ENCODE data around the gene AUNIP. TPM values are rescaled to one million over a fixed set of nuclear protein-coding genes. Genes with fewer than 3 reads are reported as not detected.

The AUNIP gene
- total RNA-seq, 2 donors from 2014 or later: 0.53 TPM; not detected in 1

DNA sequence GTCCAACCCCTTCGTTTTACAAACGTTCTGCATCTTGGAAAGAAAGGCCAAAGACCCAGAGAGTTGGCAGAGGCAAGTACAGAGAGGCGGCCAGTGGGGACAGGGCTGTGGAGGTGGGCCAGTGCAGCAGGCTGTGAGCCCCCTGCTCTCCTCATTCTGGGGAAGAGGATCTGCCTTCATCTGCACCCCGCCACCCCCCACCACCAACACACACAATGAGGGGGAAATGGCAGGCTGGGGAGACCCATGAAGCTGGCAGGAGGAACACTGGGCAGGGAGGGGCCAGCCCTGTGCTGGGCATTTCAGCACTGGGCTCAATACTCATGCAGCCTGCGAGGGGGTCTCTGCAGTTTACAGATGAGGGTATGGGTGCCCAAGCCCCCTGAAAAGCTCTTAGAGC lies 32.3 kb upstream of the AUNIP start:
- ATAC-seq (no peak), DNase-seq (peak; percentile 13)
- intact Hi-C loops (cut with DNase I): loop anchor here in 1 of 2 donors (10.0 kb wide), 1 partner anchor 273 kb away; the partner anchor contains the start of genes C1orf232 and ZNF593

GRCh38 chr1:25890239-25891034 lies 31.2 kb upstream of the AUNIP start:
- ATAC-seq (peak in 1 of 2 donors; percentile 75), DNase-seq (peak; percentile 22)
- intact Hi-C loops (cut with DNase I): loop anchor here in 1 of 2 donors (10.0 kb wide), 1 partner anchor 274 kb away; the partner anchor contains the start of genes C1orf232 and ZNF593

GRCh38 chr1:25889470-25889869 lies 30.2 kb upstream of the AUNIP start:
- DNase-seq: peak; percentile 7
- no peak for ATAC-seq
- intact Hi-C loops (cut with DNase I): no loop called here

GRCh38 chr1:25888426-25888987 lies 29.2 kb upstream of the AUNIP start:
- intact Hi-C loops (cut with DNase I): no loop called here
- DNase-seq (no peak), ATAC-seq (no peak)

DNA sequence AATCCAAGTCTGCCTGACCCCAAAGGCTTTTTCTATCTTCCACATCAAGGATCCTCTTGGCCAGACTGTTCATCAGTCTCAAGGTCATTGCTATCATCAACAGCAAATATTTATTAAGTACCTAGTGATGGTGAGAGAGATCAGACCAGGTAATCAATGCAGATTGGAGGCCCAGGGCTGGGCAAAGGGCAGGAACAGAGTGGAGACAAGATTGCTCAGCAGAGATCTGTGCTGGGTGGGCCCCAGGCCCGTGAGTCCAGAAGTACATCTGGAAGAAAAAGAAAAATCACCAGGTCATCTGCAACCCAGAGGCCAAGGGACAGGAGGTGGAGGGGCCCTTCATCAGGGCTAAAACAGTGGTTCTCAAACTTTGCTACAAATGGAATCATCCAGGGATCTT lies 26.3 kb upstream of the AUNIP start:
- no peak for ATAC-seq
- intact Hi-C loops (cut with DNase I): no loop called here
- DNase-seq: peak; percentile 10

DNA sequence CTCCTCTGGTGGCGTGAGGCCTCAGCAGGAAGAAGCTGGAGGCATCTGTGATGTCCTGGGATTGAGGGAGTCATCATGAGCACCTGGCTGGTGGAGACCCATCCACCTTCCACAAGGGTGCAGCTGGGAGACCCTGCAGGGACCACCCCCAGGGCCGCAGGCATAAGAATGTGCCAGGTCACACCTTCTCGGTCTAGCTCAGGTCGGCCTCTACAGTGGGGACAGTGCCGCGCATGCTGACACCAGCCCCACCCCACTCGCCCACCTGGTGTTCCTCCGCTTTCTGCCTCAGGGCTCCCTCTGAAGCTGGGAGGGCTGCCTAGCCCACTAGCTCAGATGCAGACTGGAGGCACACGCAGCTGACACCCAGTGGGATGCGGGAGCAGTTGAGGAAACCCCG lies 22.0 kb upstream of the AUNIP start:
- DNase-seq: no peak
- intact Hi-C loops (cut with DNase I): no loop called here
- no peak for ATAC-seq

DNA sequence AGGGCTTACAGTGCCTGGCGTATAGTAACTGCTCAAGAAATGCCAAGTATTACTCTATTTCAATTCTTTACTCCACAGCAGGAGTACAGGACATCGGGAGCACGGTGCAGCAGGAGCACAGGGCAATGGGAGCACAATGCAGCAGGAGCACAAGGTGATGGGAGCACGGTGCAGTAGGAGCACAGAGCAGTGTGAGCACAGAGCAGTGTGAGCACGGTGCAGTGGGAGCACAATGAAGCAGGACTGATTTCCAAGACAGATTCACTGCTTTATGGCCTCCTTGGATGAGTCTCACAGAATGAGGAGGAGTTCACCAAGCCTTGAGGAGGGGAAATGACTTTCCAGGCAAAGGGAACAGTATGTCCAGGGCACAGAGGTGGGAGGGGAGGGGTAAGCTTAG lies 21.3 kb upstream of the AUNIP start:
- ATAC-seq (no peak), DNase-seq (no peak)
- intact Hi-C loops (cut with DNase I): no loop called here

DNA sequence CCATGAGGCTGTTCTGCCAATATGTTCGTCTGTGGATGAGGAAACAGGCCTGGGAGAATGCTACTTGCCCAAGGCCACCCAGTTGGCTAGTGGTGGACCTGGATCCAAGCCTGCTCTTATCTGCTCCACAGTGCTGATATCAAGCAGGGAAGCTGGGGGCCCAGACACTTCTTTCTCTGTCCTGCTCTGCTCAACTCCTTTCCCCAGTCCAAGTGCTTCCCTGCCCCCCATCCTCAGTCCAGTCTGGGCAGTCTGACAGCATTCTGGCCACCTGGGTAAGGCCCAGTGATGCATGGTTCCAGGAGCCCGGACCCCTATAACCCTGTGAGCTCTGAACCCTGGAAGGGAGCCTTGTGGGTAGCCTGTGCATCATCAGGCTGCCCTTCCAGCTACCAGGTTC lies 20.4 kb upstream of the AUNIP start:
- no peak for ATAC-seq
- no peak for DNase-seq
- intact Hi-C loops (cut with DNase I): no loop called here

DNA sequence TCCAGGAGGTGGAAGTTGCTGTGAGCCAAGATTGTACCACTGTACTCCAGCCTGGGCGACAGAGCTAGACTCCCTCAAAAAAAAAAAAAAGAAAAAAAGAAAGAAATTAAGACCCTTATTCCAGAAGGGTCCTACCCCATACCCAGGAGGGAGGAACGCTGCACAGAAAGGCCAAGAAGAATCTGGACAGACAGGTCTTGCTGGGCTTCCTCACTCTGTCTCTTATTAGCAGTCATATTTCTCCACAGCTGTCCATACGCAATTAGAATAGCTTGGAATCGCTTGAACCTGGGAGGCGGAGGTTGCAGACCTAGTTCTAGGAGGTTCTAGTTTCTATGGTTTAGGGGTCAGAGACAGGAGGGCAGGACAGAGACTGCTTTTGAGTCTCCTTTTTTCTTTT lies 19.4 kb upstream of the AUNIP start:
- DNase-seq (no peak), ATAC-seq (no peak)
- intact Hi-C loops (cut with DNase I): no loop called here

DNA sequence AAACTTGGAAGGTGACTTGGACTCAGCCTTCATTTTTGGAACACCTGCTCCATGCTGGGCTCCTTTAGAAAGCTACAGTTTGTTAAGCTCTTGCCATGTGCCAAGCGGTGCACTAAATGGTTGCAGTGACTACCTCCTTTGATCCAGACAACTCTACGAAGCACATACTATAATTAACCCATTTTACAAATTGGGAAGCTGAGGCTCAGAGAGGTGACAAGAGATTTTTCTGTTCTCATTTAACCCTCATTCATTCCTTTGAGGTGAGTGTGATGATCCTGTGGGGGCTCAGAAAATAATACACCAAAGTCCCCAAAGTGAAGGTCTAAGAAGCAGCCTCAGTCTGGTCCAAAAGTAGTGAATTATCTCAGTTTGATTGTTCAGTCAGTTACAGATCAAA lies 17.9 kb upstream of the AUNIP start:
- DNase-seq (no peak), ATAC-seq (no peak)
- intact Hi-C loops (cut with DNase I): no loop called here

DNA sequence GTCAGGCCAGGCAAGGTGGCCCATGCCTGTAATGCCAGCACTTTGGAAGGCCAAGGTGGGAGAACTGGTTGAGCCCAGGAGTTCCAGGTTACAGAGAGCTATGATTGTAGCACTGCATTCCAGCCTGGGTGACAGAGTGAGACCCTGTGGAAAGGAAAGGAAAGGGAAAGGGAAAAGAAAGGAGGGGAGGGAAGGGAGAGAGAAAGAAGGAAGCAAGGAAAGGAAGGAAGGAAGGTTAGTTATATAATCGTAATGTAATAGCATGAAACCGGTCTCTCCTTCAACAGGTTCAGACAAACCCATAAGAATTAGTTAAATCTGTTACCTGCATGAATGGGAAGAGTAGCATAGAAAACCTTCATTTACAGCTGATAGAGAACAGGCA lies 17.4 kb upstream of the AUNIP start:
- intact Hi-C loops (cut with DNase I): no loop called here
- ATAC-seq (no peak), DNase-seq (no peak)

- intact Hi-C loops (cut with DNase I): no loop called here
- ATAC-seq: peak; percentile 61 to 74
- no peak for DNase-seq
Observed at GRCh38 chr1:25875856-25876692, 16.8 kb upstream of the AUNIP start.

DNA sequence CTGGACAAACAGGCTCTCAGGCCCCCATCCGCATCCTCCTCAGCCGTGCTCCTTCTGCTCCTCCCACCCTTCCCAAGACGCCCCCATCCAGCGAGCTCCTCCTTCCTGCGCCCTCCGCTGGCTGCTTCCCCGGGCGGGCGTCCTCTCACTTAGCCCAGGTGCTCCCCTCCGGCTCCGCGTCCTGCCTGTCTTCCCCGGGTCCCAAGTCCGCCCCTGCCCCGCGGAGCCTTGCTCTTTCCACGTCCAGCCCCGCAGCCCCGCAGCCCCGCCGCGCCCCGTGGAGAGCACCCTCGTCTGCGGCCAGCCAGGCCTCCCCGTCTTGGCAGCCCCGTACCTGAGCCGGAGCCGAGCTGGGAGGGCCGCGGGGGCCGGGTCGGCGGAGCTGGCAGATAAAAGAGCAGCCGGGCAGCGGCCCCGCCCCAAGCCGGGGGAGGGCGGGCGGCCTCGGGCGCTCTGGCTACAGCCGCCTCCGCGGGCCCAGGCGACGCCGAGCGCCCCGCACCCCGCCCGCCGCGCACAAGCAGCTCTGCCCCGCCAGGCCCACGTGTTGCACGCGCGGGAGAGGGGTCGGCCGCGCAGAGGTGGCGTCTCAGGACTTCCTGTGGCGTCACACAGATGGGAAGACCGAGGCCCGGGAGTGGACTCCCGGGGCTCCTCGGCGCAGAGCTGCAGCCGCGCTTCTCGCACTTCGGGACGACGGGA lies 16.0 kb upstream of the AUNIP start, which contains the start of gene PAQR7:
TSS of gene PAQR7 (minus strand) at position 555 of the 702 bp plus-strand sequence. CDS start 11,869 bp downstream, outside the sequence.
- ATAC-seq (peak; percentile 91), DNase-seq (peak; percentile 78)
- intact Hi-C loops (cut with DNase I): no loop called here

GRCh38 chr1:25874635-25875153 lies 15.4 kb upstream of the AUNIP start:
- DNase-seq (no peak), ATAC-seq (no peak)
- intact Hi-C loops (cut with DNase I): no loop called here

GRCh38 chr1:25874209-25874608 lies 15.0 kb upstream of the AUNIP start:
- DNase-seq (no peak), ATAC-seq (no peak)
- intact Hi-C loops (cut with DNase I): no loop called here

GRCh38 chr1:25873120-25873519 lies 13.9 kb upstream of the AUNIP start:
- DNase-seq (no peak), ATAC-seq (no peak)
- intact Hi-C loops (cut with DNase I): no loop called here

- DNase-seq: no peak
- no peak for ATAC-seq
- intact Hi-C loops (cut with DNase I): no loop called here
Observed at GRCh38 chr1:25872713-25873112, 13.5 kb upstream of the AUNIP start.

GRCh38 chr1:25871704-25872494 lies 12.6 kb upstream of the AUNIP start:
- ATAC-seq (no peak), DNase-seq (no peak)
- intact Hi-C loops (cut with DNase I): no loop called here
